HepG2 (cell line): ENCODE data around the gene ACTR1A. TPM values are rescaled to one million over a fixed set of nuclear protein-coding genes. Genes with fewer than 3 reads are reported as not detected.
A peak's percentile ranks its signal among the peaks of the same experiment; 100 is the strongest.

Experiments
- AHDC1 ChIP-seq: sonication (generic); formaldehyde crosslinking; IDR thresholded peaks from 2 replicates; pipeline ENCODE4 v1.5.1; 2020; ENCODE audit warnings: mild to moderate bottlenecking, missing genetic modification reagents, borderline replicate concordance
- CREM ChIP-seq, 2 experiments: sonication (generic) in 1 of 2; formaldehyde crosslinking in 1 of 2; IDR thresholded peaks; 2 replicates each; pipeline versions ENCODE4 v1.4.0 to v1.6.1; 2016 to 2020; ENCODE audit warnings: antibody characterized with exemption in 1 of 2, mild to moderate bottlenecking in 1 of 2, missing genetic modification reagents in 1 of 2
- CTCF ChIP-seq: sonication (generic); formaldehyde crosslinking; IDR thresholded peaks from 2 replicates; pipeline ENCODE4 v1.5.0; 2020; ENCODE audit warnings: mild to moderate bottlenecking, missing genetic modification reagents, moderate library complexity
- GATAD2A ChIP-seq: IDR thresholded peaks from 2 replicates; pipeline ENCODE4 v1.6.1; 2016
- GMEB2 ChIP-seq: IDR thresholded peaks from 2 replicates; pipeline ENCODE4 v1.6.1; 2016; ENCODE audit warnings: missing biosample characterization, missing genetic modification reagents, low read depth
- HNF1A ChIP-seq, 2 experiments: sonication (generic) in 1 of 2; formaldehyde crosslinking in 1 of 2; IDR thresholded peaks; 2 replicates each; pipeline versions ENCODE4 v1.4.0 to v1.6.1; 2016 to 2020; ENCODE audit warnings: borderline replicate concordance in 1 of 2, low read depth in 1 of 2, mild to moderate bottlenecking in 1 of 2, missing genetic modification reagents in 1 of 2
- HOXA3 ChIP-seq: sonication (generic); formaldehyde crosslinking; IDR thresholded peaks from 2 replicates; pipeline ENCODE4 v1.5.0; 2020; ENCODE audit warnings: missing genetic modification reagents
- IRF2 ChIP-seq: IDR thresholded peaks from 2 replicates; pipeline ENCODE4 v1.6.1; 2018; ENCODE audit warnings: missing genetic modification reagents, missing compliant biosample characterization
- ZNF296 ChIP-seq: sonication (generic); formaldehyde crosslinking; conservative IDR thresholded peaks from 2 replicates; pipeline ENCODE4 v1.5.0; 2020; ENCODE audit warnings: mild to moderate bottlenecking, missing genetic modification reagents
- ZNF557 ChIP-seq: sonication (generic); formaldehyde crosslinking; IDR thresholded peaks from 2 replicates; pipeline ENCODE4 v1.4.0; 2020; ENCODE audit warnings: missing genetic modification reagents
- ZNF800 ChIP-seq: sonication (generic); formaldehyde crosslinking; IDR thresholded peaks from 2 replicates; pipeline ENCODE4 v1.4.0; 2020; ENCODE audit warnings: missing genetic modification reagents
- polyA plus RNA-seq, 8 experiments: library from polyadenylated mRNA; depleted of rRNA in 3 of 8; stranded (reverse) in 7 of 8; unstranded in 1 of 8; fragments of >200 nt; fragmentation: Illumina TruSeq in 4 of 8; extraction: Trizol in 4 of 8; gene quantifications; 2 replicates each; pipeline versions ENCODE4 v1.2.1 to v1.2.3, GENCODE V29; 2011 to 2016; ENCODE audit warnings: low read depth in 4 of 8, missing spikeins in 1 of 8, mixed read lengths in 1 of 8; ENCODE audit not compliant: insufficient read depth in 1 of 8
- total RNA-seq, 5 experiments: library from RNA; depleted of rRNA; stranded (reverse); fragments of >200 nt; fragmentation: Illumina TruSeq; extraction: Trizol; gene quantifications; 2 replicates each; pipeline ENCODE4 v1.2.3, GENCODE V29; 2016; ENCODE audit warnings: low read depth in 1 of 5

The ACTR1A gene
- total and polyA plus RNA-seq, 2 of the 13 experiments (the other 11 are each of a cell fraction or from before 2014, with no cell fraction given): 59.6 to 62.8 TPM

GRCh38 chr10:102502337-102503151, at the start of gene ACTR1A (continued):
- TF ChIP-seq AHDC1 (no peak), CREM (IDR thresholded peaks at IDR 0.05) (peak; percentile 99), CREM (CRISPR knock-in tag; IDR thresholded peaks at IDR 0.05) (no peak), ZNF296 (CRISPR knock-in tag) (no peak), GATAD2A (CRISPR knock-in tag) (0 out of 2 replicates have a peak, but pooled peaks have one; percentile 10), CTCF (no peak; the same call in 1 of the 2 replicates), HOXA3 (CRISPR knock-in tag) (peak; percentile 47; the same call in 1 of the 2 replicates), ZNF557 (CRISPR knock-in tag) (no peak), IRF2 (CRISPR knock-in tag) (peak; percentile 98), ZNF800 (0 out of 2 replicates have a peak, but pooled peaks have one; percentile 10), HNF1A (IDR thresholded peaks at IDR 0.05; ENCODE audit: low read depth) (0 out of 2 replicates have a peak, but pooled peaks have one; percentile 46), HNF1A (CRISPR knock-in tag; IDR thresholded peaks at IDR 0.05; ENCODE audit: borderline replicate concordance) (peak; percentile 64; the same call in 1 of the 2 replicates), GMEB2 (peak; percentile 64; the same call in 1 of the 2 replicates)
